Measurements from ENCODE around the gene PPP2R5D.

- TF ChIP-seq HDAC2 (IDR thresholded peaks at IDR 0.05): no peak
- no peak for TF ChIP-seq CTCF (IDR thresholded peaks at IDR 0.05)
- no peak for TF ChIP-seq PHF8 (IDR thresholded peaks at IDR 0.05; ENCODE audit: borderline replicate concordance, low read depth)
- no peak for TF ChIP-seq TP53 (CRISPR knock-in tag; IDR thresholded peaks at IDR 0.05)
- TF ChIP-seq POLR2A (IDR thresholded peaks at IDR 0.05; ENCODE audit: low read length): no peak
- TF ChIP-seq, protein P1, sequence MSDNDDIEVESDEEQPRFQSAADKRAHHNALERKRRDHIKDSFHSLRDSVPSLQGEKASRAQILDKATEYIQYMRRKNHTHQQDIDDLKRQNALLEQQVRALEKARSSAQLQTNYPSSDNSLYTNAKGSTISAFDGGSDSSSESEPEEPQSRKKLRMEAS (IDR thresholded peaks at IDR 0.05): no peak
Observed at GRCh38 chr6:43055966-43056365, 71.6 kb downstream of the PPP2R5D start.
